HUES6 (cell line): ENCODE data around the gene OBSCN.

Experiments used
- H3K27ac ChIP-seq: 2 replicates; pipeline ENCODE4 v1.7.0; 2013; ENCODE audit warnings: low read depth, mild to moderate bottlenecking, low read length, inconsistent platforms
- H3K27me3 ChIP-seq: 2 replicates; pipeline ENCODE4 v1.6.1; 2013; ENCODE audit warnings: low read length; ENCODE audit not compliant: control insufficient read depth, insufficient read depth
- H3K36me3 ChIP-seq: 2 replicates; pipeline ENCODE4 v1.6.1; 2013; ENCODE audit warnings: low read length; ENCODE audit not compliant: control insufficient read depth, insufficient read depth
- H3K4me1 ChIP-seq: 2 replicates; pipeline ENCODE4 v1.6.1; 2013; ENCODE audit warnings: low read length; ENCODE audit not compliant: control insufficient read depth, insufficient read depth
- H3K4me3 ChIP-seq: 2 replicates; pipeline ENCODE4 v1.5.1; 2013; ENCODE audit warnings: low read depth, low read length
- H3K9ac ChIP-seq: one replicate; pipeline ENCODE4 v1.6.1; 2013; ENCODE audit warnings: mild to moderate bottlenecking, low read length
- H3K9me3 ChIP-seq: 2 replicates; pipeline ENCODE4 v1.6.1; 2013; ENCODE audit warnings: low read depth, low read length; ENCODE audit not compliant: control insufficient read depth, insufficient read depth

OBSCN gene

DNA sequence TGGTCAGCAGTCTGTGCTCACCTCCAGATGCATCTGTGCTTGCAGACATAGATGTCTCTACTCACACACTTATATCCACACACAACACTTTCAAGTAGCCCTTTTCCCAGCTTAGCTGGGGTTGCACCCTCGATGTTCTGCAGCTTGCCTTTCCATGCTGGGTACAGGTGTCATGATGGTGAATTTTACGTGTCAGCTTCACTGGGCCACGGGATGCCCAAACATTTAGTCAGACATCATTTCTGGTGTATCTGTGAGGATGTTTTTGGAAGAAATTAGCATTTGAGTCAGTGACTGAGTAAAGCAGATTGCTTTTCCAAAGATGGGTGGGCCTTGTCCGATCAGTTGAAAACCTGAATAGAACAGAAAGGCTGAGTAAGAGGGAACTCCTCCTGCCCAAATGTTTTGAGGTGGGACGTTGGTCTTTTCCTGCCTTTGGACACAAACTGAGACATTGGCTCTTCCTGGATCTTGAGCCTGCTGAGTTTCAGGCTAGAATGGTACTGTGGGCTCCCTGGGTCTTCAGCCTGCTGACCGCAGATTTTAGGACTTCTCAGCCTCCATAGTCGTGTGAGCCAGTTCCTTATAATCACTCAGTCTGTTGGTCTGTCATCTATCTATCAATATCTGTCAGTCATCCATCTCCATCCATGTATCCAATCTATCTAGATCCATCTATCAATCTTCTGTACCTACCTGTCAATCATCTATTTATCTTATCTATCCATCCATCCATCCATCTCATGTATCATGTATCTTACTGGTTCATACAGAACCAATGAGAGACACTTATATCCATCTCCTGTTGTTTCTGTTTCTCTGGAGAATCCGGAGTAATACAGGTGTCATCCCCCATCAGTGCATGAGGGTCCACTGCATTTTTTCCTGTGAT lies 12.7 kb upstream of the OBSCN start:
- H3K27ac ChIP-seq: no peak overlapping the region
- H3K4me3 ChIP-seq: no peak overlapping the region
- no peaks in the 10 kb centered on the region for H3K4me1 ChIP-seq
- no peak overlapping the region for H3K9ac ChIP-seq
- H3K9me3 ChIP-seq: peaks cover 21% of the 10 kb centered on the region
- no peaks in the 10 kb centered on the region for H3K27me3 ChIP-seq
- H3K36me3 ChIP-seq: no peaks in the 10 kb centered on the region

DNA sequence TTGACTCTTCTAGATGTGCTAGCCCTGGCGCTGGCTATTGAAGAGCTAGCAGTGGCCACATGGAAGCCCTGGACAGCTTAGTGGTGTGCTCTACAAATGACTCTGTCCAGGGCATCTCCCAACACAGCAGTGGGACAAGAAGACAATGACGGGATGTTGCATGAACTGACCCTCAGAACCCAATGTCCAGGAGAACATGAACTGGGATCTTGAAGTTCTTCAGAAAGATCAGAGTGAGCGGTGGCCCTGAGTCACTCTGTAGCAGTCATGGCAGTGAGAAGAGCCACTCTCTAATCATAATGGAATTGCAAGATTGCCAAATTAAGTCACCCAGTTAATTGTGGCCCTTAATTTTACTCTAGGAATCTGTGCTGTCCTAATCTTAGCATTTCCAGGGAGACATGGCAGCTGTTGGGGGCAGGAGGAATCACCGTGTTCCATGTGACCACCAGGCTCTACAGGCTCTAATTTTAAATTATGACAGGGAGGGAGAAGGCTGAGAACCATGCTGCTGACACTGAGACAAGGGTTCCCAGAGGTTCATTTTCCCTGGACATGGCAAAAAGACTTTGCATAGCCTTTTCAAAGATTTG lies 10.2 kb upstream of the OBSCN start:
- Histone ChIP-seq H3K9ac (no peak overlapping the region), H3K36me3 (no peaks in the 10 kb centered on the region), H3K4me1 (no peaks in the 10 kb centered on the region), H3K4me3 (no peak overlapping the region), H3K27me3 (no peaks in the 10 kb centered on the region), H3K9me3 (peaks cover 21% of the 10 kb centered on the region), H3K27ac (no peak overlapping the region)

DNA sequence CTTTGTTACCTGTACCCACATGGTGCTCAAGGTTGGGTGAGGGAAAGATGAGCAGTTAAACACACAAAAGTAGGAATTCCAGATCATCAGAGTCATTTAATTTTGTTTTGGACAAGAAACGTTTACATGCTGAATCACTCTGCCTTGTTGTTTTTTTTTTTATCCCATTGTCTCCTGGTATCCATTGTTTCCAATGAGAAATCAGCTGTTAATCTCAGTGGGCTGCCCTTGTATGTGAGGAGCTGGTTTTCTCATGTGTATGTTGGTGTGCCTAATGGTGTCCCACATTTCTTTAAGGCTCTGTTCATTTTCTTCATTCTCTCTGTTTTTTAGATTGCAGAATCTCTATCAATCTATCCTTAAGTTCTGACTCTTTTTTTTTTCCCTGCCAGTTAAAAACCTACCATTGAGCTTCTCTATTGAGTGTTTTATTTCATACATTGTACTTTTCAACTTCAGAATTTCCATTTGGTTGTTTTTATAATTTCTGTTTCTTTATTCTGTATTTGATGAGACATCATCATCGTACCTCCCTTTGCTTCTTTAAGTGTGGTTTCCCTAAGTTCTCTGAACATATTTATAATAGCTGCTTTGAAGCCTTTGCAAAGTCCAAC lies 8.8 kb upstream of the OBSCN start:
- Histone ChIP-seq H3K9ac (no peak overlapping the region), H3K4me3 (no peak overlapping the region), H3K27ac (no peak overlapping the region), H3K4me1 (no peaks in the 10 kb centered on the region), H3K27me3 (0 out of 2 replicates have a peak, but pooled peaks cover 2% of the 10 kb centered on the region), H3K36me3 (no peaks in the 10 kb centered on the region), H3K9me3 (peaks cover 21% of the 10 kb centered on the region)

DNA sequence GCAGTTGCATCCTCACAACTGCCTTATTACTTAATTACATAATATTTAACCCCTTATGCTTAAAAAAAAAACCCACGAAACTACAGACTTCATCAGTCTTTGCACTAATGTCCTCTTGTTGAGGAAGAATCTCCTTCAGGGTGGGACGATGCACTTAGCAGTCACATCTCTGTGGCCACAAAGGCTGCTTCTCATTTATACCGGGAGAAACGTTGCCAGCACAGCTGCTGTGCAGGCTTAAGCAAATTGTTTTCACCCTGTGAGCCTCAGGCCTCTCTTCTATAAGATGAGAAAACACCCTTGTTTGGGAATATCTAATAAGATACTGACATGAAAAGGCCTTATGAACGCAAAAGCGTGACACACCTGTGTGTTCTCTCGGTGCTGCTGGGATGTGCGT lies 2.9 kb upstream of the OBSCN start:
- peaks cover 1% of the 10 kb centered on the region for H3K9me3 ChIP-seq
- H3K9ac ChIP-seq: no peak overlapping the region
- H3K27ac ChIP-seq: no peak overlapping the region
- peaks cover 17% of the 10 kb centered on the region for H3K27me3 ChIP-seq
- no peaks in the 10 kb centered on the region for H3K36me3 ChIP-seq
- peaks cover 7% of the 10 kb centered on the region; the same call in 1 of the 2 replicates for H3K4me1 ChIP-seq
- no peak overlapping the region for H3K4me3 ChIP-seq

DNA sequence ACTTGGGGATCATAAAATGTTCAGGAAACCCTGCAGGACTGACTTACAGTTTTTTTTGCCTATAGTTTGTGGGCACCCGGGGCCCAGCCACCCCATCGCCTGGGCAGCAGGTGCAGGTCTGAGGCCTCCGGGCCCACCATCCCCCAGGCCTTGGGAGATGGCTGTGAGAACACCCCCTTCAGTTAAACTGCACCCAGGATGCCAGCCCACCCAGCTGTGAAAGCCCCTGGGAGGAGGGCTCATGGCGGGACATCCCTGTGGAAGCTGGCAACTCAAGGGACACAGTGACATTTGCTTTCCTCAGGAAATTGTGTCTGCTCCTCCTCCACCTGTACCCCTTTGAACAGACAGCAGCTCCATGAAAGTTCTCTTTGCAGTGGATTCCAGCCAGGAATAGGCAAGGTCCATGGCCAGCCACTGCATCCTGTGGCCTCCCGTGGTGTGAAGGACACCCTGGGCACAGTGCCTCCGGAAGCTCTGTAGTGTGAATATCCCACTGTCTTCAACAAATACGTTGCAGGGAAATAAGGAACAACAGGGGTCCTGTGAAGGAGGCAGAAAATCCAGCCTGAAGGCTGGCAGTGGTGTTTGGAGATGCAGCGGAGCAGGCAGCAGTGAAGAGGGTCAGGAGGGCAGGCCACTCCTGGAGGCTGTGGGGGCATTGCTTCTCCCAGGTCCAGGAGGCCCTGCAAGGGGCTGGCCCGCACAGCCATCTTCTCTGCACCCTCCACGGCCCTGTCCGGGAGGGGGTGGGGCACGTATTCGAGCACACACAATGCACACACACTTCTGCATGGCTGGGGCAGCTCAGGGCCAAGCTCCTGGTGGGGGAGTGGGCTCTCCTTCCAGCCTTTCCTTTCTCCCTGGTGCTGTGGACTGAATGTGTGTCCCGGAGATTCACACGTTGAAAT lies 2.1 kb upstream of the OBSCN start:
- peaks cover 17% of the 10 kb centered on the region for H3K27me3 ChIP-seq
- no peak overlapping the region for H3K4me3 ChIP-seq
- peaks cover 7% of the 10 kb centered on the region; the same call in 1 of the 2 replicates for H3K4me1 ChIP-seq
- no peaks in the 10 kb centered on the region for H3K36me3 ChIP-seq
- H3K9ac ChIP-seq: no peak overlapping the region
- H3K9me3 ChIP-seq: no peaks in the 10 kb centered on the region; the same call in 1 of the 2 replicates
- H3K27ac ChIP-seq: no peak overlapping the region

DNA sequence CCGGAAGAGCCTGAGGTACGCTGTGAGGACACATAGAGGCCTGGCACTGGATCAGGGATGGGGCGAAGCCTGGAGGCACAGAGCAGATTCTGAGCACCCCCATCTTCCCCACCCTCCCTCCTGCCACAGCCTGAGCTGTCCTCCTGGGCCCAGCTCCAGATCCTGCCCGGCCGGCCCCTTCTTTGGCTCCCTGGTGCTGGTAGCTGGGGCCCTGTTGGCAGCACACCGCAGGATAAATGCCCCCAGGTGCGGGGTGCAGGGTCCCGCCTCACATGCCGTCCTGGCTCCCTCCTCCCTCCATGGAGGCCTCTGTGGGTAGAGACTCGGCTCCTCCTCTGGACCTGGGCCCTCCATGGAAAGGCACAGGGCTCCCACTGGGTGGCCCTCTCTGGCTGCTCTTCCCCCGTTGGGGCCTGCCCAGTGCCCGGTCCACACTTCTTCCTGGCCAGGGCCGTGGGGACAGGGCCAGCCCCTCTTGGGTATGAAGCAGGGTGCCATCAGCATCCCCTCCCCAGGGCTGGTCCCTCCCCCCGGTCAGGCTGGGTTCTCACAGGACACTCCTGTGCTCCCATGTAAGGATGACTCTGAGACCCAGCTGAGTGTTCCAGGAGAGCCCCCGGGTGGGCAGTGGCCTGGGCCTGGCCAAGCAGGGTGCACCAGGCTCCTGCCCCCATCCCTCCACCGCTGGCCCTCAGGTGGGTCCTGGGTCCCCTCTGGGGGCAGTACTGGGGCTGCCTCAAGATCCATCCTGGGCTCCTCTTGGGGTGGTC lies 1.1 kb upstream of the OBSCN start:
- H3K27me3 ChIP-seq: peaks cover 19% of the 10 kb centered on the region
- H3K9ac ChIP-seq: no peak overlapping the region
- no peak overlapping the region for H3K27ac ChIP-seq
- no peaks in the 10 kb centered on the region for H3K36me3 ChIP-seq
- H3K4me1 ChIP-seq: peaks cover 7% of the 10 kb centered on the region; the same call in 1 of the 2 replicates
- no peaks in the 10 kb centered on the region for H3K9me3 ChIP-seq
- no peak overlapping the region for H3K4me3 ChIP-seq

DNA sequence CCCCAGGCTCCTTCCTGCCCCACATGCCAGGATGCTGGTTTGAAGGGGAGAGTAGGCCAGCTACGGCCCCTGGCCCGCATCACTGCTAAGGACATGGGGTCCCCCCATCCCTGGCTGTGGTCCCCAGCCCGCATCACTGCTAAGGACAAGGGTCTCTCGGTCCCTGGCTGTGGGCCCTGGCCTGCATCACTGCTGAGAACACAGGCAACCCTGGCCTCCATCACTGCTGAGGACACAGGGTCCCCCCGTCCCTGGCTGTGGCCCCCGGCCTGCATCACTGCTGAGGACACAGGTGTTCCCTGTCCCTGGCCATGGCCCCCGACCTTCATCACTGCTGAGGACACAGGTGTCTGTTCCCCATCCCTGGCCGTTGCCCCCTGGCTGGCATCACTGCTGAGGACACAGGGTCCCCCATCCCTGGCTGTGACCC lies 448 bp upstream of the OBSCN start:
- Histone ChIP-seq H3K9me3 (no peaks in the 10 kb centered on the region), H3K27me3 (peaks cover 24% of the 10 kb centered on the region), H3K4me3 (no peak overlapping the region), H3K27ac (no peak overlapping the region), H3K4me1 (peaks cover 7% of the 10 kb centered on the region; the same call in 1 of the 2 replicates), H3K36me3 (no peaks in the 10 kb centered on the region), H3K9ac (no peak overlapping the region)

DNA sequence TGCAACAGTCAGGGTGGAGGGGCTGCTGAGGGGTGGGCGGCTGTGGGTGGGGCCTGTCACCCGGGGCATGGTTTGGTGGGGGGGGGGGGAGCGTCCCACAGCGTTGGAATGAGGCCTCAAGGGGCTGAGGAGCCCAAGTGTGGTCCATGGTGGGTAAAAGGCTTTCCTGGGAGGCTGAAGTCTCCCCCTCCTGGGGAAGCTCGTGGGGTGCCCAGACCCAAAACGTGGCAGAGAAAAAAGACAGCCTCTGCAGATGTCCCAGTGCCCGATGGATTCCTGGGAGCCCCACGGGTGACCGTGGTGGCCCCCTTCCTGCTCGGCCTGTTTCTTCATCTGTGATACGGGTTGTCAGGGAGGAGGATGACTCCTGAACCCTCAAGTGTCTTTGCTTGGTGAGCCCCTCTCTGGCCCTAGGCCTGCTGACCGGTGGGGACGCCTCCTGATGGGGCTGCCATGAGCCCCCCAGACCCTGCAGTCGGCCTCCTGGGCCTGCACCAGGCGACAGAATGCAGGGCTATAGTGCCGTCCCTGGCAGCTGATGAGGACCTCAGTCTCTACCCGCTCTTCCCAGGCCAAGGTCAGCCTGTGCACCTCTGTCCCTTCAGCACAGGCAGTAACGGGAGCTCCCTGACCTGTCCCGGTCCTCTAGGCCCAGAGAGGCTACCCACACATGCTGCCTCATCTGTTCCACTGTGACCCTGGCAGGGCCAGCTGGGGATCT lies 1.1 kb downstream of the OBSCN start:
- Histone ChIP-seq H3K9ac (no peak overlapping the region), H3K4me1 (peaks cover 7% of the 10 kb centered on the region; the same call in 1 of the 2 replicates), H3K4me3 (no peak overlapping the region), H3K36me3 (no peaks in the 10 kb centered on the region), H3K9me3 (no peaks in the 10 kb centered on the region), H3K27me3 (peaks cover 27% of the 10 kb centered on the region), H3K27ac (no peak overlapping the region)

DNA sequence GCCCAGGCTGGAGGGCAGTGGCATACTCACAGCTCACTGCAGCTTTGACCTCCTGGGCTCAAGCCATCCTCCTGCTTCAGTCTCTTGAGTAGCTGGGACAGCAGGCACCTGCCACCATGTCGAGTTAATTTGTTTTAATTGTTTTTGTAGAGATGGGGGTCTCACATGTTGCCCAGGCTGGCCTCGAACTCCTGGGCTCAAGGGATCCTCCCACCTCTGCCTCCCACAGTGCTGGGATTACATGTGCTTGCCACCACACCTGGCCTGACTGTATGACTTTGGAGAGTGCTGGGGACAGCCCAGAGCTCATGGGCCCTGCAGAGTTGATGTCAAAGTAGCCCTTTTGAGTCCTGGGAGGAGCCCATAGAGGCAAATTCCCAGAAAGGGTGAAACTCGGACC lies 1.8 kb downstream of the OBSCN start:
- H3K4me1 ChIP-seq: peaks cover 10% of the 10 kb centered on the region; the same call in 1 of the 2 replicates
- H3K27me3 ChIP-seq: peaks cover 21% of the 10 kb centered on the region
- H3K9ac ChIP-seq: no peak overlapping the region
- H3K27ac ChIP-seq: no peak overlapping the region
- H3K36me3 ChIP-seq: peaks cover 2% of the 10 kb centered on the region; the same call in 1 of the 2 replicates
- H3K9me3 ChIP-seq: no peaks in the 10 kb centered on the region
- no peak overlapping the region for H3K4me3 ChIP-seq
